A673 (cell line): Measurements from ENCODE around the gene TPK1. TPM values are rescaled to one million over a fixed set of nuclear protein-coding genes. Genes with fewer than 3 reads are reported as not detected.
"Not testable (repeated sequence)": the region's sequence is repeated elsewhere in the genome, so short reads cannot be mapped to it uniquely, and the experiment has no call there.

Experiments used
- BruUV-seq: library from RNA; stranded (reverse); fragments of 400-500 nt; replicated peaks from 2 replicates; lab custom pipeline; 2021; lab: Mats Ljungman, UMichigan
- CTCF ChIA-PET: fragments of 300-600 bp; sonication (Branson Sonifier 250); formaldehyde crosslinking; loops from one replicate; lab custom pipeline; 2022; ENCODE audit warnings: antibody characterized with exemption; lab: Charles Lee
- POLR2A ChIA-PET: fragments of 300-600 bp; sonication (Branson Sonifier 250); formaldehyde crosslinking; loops from one replicate; lab custom pipeline; 2022; ENCODE audit warnings: antibody characterized with exemption; ENCODE audit not compliant: low non-redundant PET; lab: Charles Lee
- DNase-seq: peaks from one replicate; pipeline ENCODE4 v3.0.0-alpha.2; 2015; ENCODE audit warnings: low spot score
- H3K27ac ChIP-seq: fragments of 200-600 bp; sonication (generic); 2 replicates; pipeline ENCODE4 v1.5.1; 2016; ENCODE audit warnings: mixed run types, low read depth, mild to moderate bottlenecking, mixed read lengths, antibody characterized with exemption, low read length; ENCODE audit not compliant: poor library complexity, severe bottlenecking
- H3K27me3 ChIP-seq: fragments of 200-600 bp; sonication (generic); replicated peaks from 2 replicates; pipeline ENCODE4 v1.6.1; 2017; ENCODE audit warnings: mixed run types, low read depth, mild to moderate bottlenecking, mixed read lengths, antibody characterized with exemption, low read length; ENCODE audit not compliant: insufficient read depth, poor library complexity
- H3K36me3 ChIP-seq: fragments of 200-600 bp; sonication (generic); 2 replicates; pipeline ENCODE4 v1.6.1; 2016; ENCODE audit warnings: mixed run types, mild to moderate bottlenecking, mixed read lengths, antibody characterized with exemption, low read length; ENCODE audit not compliant: insufficient read depth, poor library complexity, severe bottlenecking
- H3K4me1 ChIP-seq: fragments of 200-600 bp; sonication (generic); 2 replicates; pipeline ENCODE4 v1.6.1; 2017; ENCODE audit warnings: mixed run types, mild to moderate bottlenecking, mixed read lengths, antibody characterized with exemption, low read length; ENCODE audit not compliant: insufficient read depth, poor library complexity, severe bottlenecking
- H3K4me3 ChIP-seq: fragments of 200-600 bp; sonication (generic); 2 replicates; pipeline ENCODE4 v1.5.1; 2016; ENCODE audit warnings: low read depth, mixed run types, mild to moderate bottlenecking, mixed read lengths, low read length; ENCODE audit not compliant: poor library complexity, severe bottlenecking
- H3K9me3 ChIP-seq: fragments of 200-600 bp; sonication (generic); 2 replicates; pipeline ENCODE4 v1.6.1; 2016; ENCODE audit warnings: mixed run types, low read depth, mild to moderate bottlenecking, mixed read lengths, antibody characterized with exemption, low read length; ENCODE audit not compliant: poor library complexity, severe bottlenecking
- CTCF ChIP-seq: fragments of 300-800, 200-600 bp; sonication (generic); conservative IDR thresholded peaks from 2 replicates; pipeline ENCODE4 v1.5.1; 2017; ENCODE audit warnings: low read depth, mild to moderate bottlenecking, antibody characterized with exemption, low read length, moderate library complexity, mixed read lengths
- EZH2 ChIP-seq: fragments of 200-600 bp; sonication (generic); IDR thresholded peaks from 2 replicates; pipeline ENCODE4 v1.6.1; 2017; ENCODE audit warnings: borderline replicate concordance, low read depth, mild to moderate bottlenecking, mixed read lengths, antibody characterized with exemption, low read length; ENCODE audit not compliant: poor library complexity, severe bottlenecking
- intact Hi-C: fragments of 100-400 bp; cut with micrococcal nuclease; formaldehyde crosslinking; loops from one replicate; pipeline ENCODE4 v1.10.0; 2022; ENCODE audit not compliant: unreplicated experiment
- total RNA-seq: library from RNA; stranded (reverse); gene quantifications from 2 replicates; pipeline ENCODE4 v1.2.3, GENCODE V29; 2021

TPK1 gene
- total RNA-seq, 1 experiment from 2014 or later, result 3.5 TPM

GRCh38 chr7:144728551-144728950 lies 107.3 kb downstream of the TPK1 start:
- no peak for DNase-seq
- ChIA-PET POLR2A (no interaction called here), CTCF (no interaction called here)
- no peaks in the 10 kb centered on the region for H3K27me3 ChIP-seq
- H3K27ac ChIP-seq, result no peak overlapping the region
- no peaks in the 10 kb centered on the region for H3K4me1 ChIP-seq
- intact Hi-C loops, result no loop called here
- H3K9me3 ChIP-seq, result no peaks in the 10 kb centered on the region
- no peak overlapping the region for H3K4me3 ChIP-seq
- TF ChIP-seq CTCF, result no peak
- TF ChIP-seq EZH2, result no peak
- H3K36me3 ChIP-seq, result no peaks in the 10 kb centered on the region
- BruUV-seq, result no TSS peak

GRCh38 chr7:144726840-144727239 lies 109.0 kb downstream of the TPK1 start:
- H3K4me1 ChIP-seq, H3K27ac ChIP-seq, BruUV-seq, H3K36me3 ChIP-seq, POLR2A ChIA-PET, H3K27me3 ChIP-seq, H3K4me3 ChIP-seq, DNase-seq, H3K9me3 ChIP-seq, intact Hi-C loops: not testable (repeated sequence)
- CTCF ChIA-PET, result interaction anchor here (0.7 kb wide), 1 partner anchor 121 kb away, joined by 3 read pairs; no protein-coding TSS in a partner anchor
- TF ChIP-seq CTCF, result 0 out of 2 replicates have a peak, but pooled peaks have one; percentile 15

- no peaks in the 10 kb centered on the region for H3K9me3 ChIP-seq
- CTCF ChIA-PET, result no interaction called here
- no peak for TF ChIP-seq EZH2
- TF ChIP-seq CTCF, result no peak
- no peaks in the 10 kb centered on the region for H3K36me3 ChIP-seq
- no peaks in the 10 kb centered on the region for H3K27me3 ChIP-seq
- DNase-seq, result no peak
- H3K4me3 ChIP-seq, result no peak overlapping the region
- no peaks in the 10 kb centered on the region for H3K4me1 ChIP-seq
- BruUV-seq, result no TSS peak
- intact Hi-C loops, result no loop called here
- H3K27ac ChIP-seq, result no peak overlapping the region
- POLR2A ChIA-PET, result no interaction called here
Observed at GRCh38 chr7:144725070-144725469, 110.8 kb downstream of the TPK1 start.
